Motor neuron (in vitro differentiated cells): ENCODE data around the gene KIAA1143. TPM values are rescaled to one million over a fixed set of nuclear protein-coding genes. Genes with fewer than 3 reads are reported as not detected.

Experiments used
- ATAC-seq, 8 experiments: fragments of 200-7000 bp; cut with Tn5 transposase; replicated peaks in 6 of 8; 2 replicates each; pipeline ENCODE4 v1.8.0; 2021; ENCODE audit warnings: mild to moderate bottlenecking in 8 of 8, moderate library complexity in 8 of 8
- H3K27ac ChIP-seq, 2 donors: fragments of 250-450 bp; sonication (Bioruptor Pico); 2 replicates each; pipeline ENCODE4 v1.9.0; 2021; ENCODE audit warnings: antibody characterized with exemption in 2 of 2, mild to moderate bottlenecking in 2 of 2, moderate library complexity in 1 of 2
- H3K4me1 ChIP-seq, 2 donors: fragments of 250-450 bp; sonication (Bioruptor Pico); replicated peaks in 1 of 2; 2 replicates each; pipeline ENCODE4 v1.6.1; 2021; ENCODE audit warnings: antibody characterized with exemption in 2 of 2, mild to moderate bottlenecking in 2 of 2, moderate library complexity in 1 of 2
- H3K4me3 ChIP-seq, 5 donors: fragments of 250-450 bp; sonication (Bioruptor Pico); 2 replicates each; pipeline ENCODE4 v1.9.0; 2021; ENCODE audit warnings: antibody characterized with exemption in 5 of 5, mild to moderate bottlenecking in 5 of 5, moderate library complexity in 4 of 5
- WGBS, 10 experiments: fragments of 450-650 bp; shearing (Covaris generic); methylation state at CpG; one replicate each; pipeline ENCODE4 v1.0.0; 2022; 5-methylcytosine and 5-hydroxymethylcytosine counted together
- in situ Hi-C, 9 experiments: fragments of 400-800 bp; cut with MboI; loops; one replicate each; pipeline ENCODE4 v1.15.0; 2021; ENCODE audit warnings: low sequenced_read_pairs in 9 of 9, low pct_unique_long_range_greater_than_20kb in 2 of 9; ENCODE audit not compliant: unreplicated experiment in 9 of 9
- total RNA-seq, 8 experiments: library from RNA; unstranded; fragments of 300-600 nt; gene quantifications; 2 replicates each; pipeline versions ENCODE4 v1.2.3 to v1.2.4, GENCODE V29; 2022

Gene KIAA1143
- total RNA-seq = 10 to 100 TPM; 20.9 to 31.6 (median 25.9) TPM

GRCh38 chr3:44761424-44762169, at the start of gene KIAA1143, which contains the start of gene KIF15:
Gene KIAA1143, minus strand, starts transcription at chr3:44761619. Its CDS starts 17 bp downstream, at chr3:44761602.
Gene KIF15, plus strand, starts transcription at chr3:44761794. Its CDS starts 72 bp downstream, at chr3:44761866.
- 0 to 3% (median 0%) methylated on average over 1 to 16 of the region's 64 CpGs; no CpG with 5 or more reads in 2 of the 10 experiments for WGBS, 10 experiments
- peaks cover 0 to 10% of the 10 kb centered on the region in 2 donors for H3K4me1 ChIP-seq
- in situ Hi-C loops = no loop called here

GRCh38 chr3:44805960-44806359, 44.5 kb upstream of the KIAA1143 start:
- Histone ChIP-seq H3K4me3 (no peak overlapping the region), H3K27ac (no peak overlapping the region), H3K4me1 (no peaks in the 10 kb centered on the region)
- no peak for ATAC-seq
- in situ Hi-C loops = no loop called here
- 80 to 100% (median 98%) methylated on average over 1 to 2 of the region's 2 CpGs; no CpG with 5 or more reads in 4 of the 10 experiments for WGBS, 10 experiments

More at GRCh38 chr3:44761424-44762169, at the start of gene KIAA1143, which contains the start of gene KIF15:
- ATAC-seq = peak; percentile 91 to 99 (median 98)
- peak within 1 kb of the TSS; percentile 69 to 83 for H3K27ac ChIP-seq
- peak within 1 kb of the TSS; percentile 62 to 96 (median 70) for H3K4me3 ChIP-seq

DNA sequence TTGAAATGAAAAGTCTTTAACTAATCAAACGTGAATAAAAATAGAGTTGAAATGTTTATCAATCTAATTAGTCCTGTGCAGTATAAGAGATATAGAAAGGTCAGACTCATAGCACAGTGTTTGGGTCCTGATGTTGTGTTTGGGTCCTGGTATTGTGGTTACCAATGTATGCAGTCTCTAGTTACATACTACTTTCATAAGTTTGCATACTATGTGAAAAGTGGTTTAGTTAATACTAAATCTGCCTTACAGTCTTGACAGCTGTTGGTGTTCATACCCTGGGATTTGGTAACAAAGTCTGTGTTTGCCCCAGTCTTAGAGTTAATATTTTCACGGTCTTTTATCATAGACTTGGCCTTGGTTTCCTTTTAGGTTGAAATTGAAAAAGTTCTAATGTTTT, 41.9 kb upstream of the KIAA1143 start:
- in situ Hi-C loops = no loop called here

DNA sequence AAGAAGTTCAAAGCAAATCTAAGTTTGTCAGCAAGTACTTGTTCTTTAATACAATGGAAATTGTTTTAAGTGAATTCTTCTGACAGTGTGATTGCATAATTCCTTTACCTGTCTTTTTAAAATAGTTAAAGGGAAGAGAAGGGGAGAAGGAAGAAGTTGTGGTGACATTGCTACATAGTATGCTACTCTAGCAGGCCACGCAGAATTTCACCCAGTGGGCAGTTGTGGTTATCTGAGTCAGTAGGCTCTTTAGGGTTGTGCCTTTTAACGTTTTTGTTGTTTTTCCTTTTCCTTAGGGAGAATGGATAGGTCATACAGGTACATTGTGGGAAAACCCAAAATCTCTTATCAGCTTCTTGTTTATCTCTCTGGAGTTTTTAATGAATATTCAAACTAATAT, 40.6 kb upstream of the KIAA1143 start:
- H3K4me1 ChIP-seq = no peaks in the 10 kb centered on the region
- WGBS, 10 experiments = 54 to 100% (median 92%) methylated on average over 1 to 2 of the region's 2 CpGs; no CpG with 5 or more reads in 3 of the 10 experiments
- no peak for ATAC-seq
- H3K4me3 ChIP-seq = no peak overlapping the region
- H3K27ac ChIP-seq = no peak overlapping the region
- in situ Hi-C loops = no loop called here

More for the DNA sequence above, 41.9 kb upstream of the KIAA1143 start:
- WGBS, 10 experiments = 67 to 100% (median 90%) methylated on average over 1 to 2 of the region's 2 CpGs
- Histone ChIP-seq H3K27ac (no peak overlapping the region), H3K4me3 (no peak overlapping the region), H3K4me1 (no peaks in the 10 kb centered on the region)
- ATAC-seq = no peak

DNA sequence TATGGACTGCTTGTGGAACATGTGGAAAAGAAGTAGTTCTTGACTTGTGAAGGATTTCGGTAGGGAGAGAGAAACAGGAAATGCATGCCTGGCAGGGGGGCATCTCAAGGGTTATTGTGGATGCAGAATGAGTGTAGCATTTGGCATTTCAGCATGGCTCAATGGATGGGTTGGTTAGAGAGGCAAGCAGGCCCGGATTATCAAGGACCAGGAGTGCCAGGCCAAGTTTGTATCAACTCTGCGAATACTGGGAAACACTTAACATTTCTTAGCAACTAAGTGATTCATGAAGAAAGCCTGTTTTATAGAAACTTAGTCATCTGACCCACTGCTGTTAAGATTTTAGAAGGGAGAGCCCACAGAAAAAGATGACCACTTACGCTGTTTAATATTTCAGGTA, 33.8 kb upstream of the KIAA1143 start:
- WGBS, 10 experiments = 67 to 100% (median 95%) methylated on average over 1 to 4 of the region's 4 CpGs; no CpG with 5 or more reads in 2 of the 10 experiments
- no peak overlapping the region for H3K4me3 ChIP-seq
- no peak overlapping the region for H3K27ac ChIP-seq
- ATAC-seq = no peak
- in situ Hi-C loops = no loop called here
- no peaks in the 10 kb centered on the region for H3K4me1 ChIP-seq

DNA sequence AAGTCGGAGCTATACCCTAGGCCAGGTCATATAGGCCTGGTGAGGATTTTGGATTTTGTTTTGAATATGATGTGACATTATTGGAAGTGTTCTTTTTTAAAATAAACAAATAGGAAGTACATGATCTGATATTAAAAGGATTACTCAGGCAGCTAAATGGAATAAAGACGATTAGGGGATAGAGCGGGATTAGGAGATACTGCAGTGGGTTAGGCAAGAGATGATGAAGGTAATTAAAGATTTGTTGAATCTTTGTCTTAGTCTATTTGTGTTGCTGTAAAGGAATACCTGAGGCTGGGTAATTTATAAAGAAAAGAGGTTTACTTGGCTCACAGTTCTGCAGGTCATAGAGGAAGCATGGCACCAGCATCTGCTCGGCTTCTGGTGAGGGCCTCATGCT, 21.5 kb upstream of the KIAA1143 start:
- Histone ChIP-seq H3K27ac (no peak overlapping the region), H3K4me1 (no peaks in the 10 kb centered on the region), H3K4me3 (no peak overlapping the region)
- in situ Hi-C loops = no loop called here
- WGBS, 10 experiments = 80 to 100% (median 95%) methylated on average over 1 to 4 of the region's 4 CpGs; no CpG with 5 or more reads in 2 of the 10 experiments
- ATAC-seq = no peak

- WGBS, 10 experiments = 83 to 100% (median 100%) methylated on average over 1 of the region's 1 CpG; no CpG with 5 or more reads in 2 of the 10 experiments
- Histone ChIP-seq H3K4me1 (no peaks in the 10 kb centered on the region), H3K27ac (no peak overlapping the region), H3K4me3 (no peak overlapping the region)
- in situ Hi-C loops = no loop called here
- no peak for ATAC-seq
Observed at GRCh38 chr3:44772099-44772442, 10.7 kb upstream of the KIAA1143 start.

DNA sequence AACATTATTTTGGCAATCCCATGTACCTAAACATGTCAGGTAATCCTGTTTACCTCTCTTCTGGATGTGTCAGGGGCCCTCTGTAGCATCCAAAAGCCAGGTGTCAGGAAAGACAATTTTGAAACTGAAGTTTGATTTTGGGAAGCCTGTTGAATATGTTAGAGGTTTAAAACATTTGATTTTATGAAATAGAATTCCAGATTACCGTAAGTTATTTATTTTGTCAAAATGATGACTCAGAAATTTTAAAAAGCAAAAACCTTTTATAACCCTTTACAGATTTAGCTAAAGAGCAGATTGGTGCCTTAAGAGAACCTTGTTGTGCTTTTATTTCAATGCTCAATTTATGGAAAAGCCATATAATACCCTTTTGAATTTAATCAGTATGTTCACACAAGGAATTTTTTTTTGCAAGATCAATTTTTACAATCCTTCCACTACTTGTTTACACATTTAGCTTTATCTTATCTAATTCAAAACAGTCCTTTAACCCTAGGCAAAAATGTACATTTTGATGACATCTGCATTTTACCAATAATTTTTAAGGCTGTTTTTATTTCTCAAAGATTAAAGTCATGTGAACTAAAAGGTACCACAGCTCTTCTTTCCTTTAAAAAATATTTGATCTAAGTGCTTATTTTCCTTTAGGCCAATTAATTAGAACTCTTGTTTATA, 10.1 kb upstream of the KIAA1143 start:
- no peak for ATAC-seq
- 57 to 100% (median 100%) methylated on average over 1 of the region's 1 CpG; no CpG with 5 or more reads in 1 of the 10 experiments for WGBS, 10 experiments
- in situ Hi-C loops = no loop called here

DNA sequence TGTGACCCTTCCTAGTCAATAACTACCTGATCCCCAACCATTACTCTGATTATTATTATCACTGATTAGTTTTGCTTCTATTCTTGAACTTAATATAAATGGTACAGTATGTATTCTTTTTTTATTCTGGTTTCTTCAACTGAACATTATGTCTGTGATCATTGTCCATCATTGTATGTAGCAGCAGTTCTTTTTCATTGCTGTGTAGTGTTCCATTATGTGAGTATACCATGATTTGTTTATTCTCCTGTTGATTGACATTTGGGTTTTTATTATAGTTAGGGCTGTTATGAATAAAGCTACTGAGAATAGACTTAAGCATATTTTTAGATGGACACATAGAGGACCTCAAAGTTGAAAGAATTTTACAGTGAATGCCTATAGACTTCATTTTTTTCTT, 2.8 kb upstream of the KIAA1143 start:
- no peak overlapping the region for H3K27ac ChIP-seq
- ATAC-seq = no peak
- H3K4me3 ChIP-seq = no peak overlapping the region
- in situ Hi-C loops = no loop called here
- H3K4me1 ChIP-seq = peaks cover 0 to 10% of the 10 kb centered on the region in 2 donors

More for the DNA sequence above, 10.1 kb upstream of the KIAA1143 start:
- Histone ChIP-seq H3K4me1 (no peaks in the 10 kb centered on the region), H3K27ac (no peak overlapping the region), H3K4me3 (no peak overlapping the region)

DNA sequence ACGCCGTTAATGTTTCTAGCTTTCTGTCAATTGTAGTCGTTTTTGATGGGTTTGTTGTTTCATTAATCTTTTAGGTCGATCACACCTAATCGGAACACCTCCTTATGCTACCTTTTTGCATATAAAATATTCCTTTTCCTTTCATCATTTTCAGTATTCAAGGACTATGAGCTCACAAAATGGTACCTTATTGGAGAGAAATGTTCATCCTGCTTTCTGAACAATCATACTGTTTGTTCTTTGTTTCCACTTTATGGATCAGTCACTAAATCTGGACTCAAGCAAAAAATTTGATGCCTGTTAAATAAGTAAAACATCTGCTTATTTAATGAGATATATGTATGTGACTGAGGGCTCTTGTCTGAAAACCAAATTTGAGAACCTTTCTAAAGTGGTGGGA, 1.3 kb upstream of the KIAA1143 start:
- no peak overlapping the region for H3K27ac ChIP-seq
- no peak for ATAC-seq
- 4 to 50% (median 13%) methylated on average over 2 to 5 of the region's 5 CpGs for whole genome bisulfite sequencing, 10 experiments

DNA sequence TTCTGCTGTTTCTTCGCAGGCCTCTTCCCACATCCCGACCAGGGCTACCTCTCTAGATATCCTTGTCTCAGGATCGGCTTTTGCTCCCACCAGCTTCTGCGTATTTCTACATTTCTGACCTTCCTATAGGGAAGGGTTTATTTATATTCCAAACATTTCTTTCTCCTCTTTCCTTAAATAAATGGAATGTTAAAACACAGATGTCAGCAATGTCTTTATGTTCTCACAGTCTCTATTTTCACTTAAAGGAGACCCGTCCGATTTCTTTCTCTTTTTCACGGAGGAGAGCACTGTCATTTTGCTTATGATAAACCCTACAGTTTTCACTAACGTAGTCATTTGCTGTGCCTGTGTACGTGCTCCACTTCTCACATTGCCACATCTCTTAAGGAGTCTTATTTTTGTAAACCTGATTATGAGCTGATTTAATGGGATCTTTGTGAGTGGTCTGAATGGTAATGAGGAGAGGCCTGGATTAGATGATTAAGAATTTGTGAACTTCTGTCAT, 805 bp upstream of the KIAA1143 start:
- Histone ChIP-seq H3K4me3 (peak overlapping the region; percentile 62 to 96 (median 70)), H3K4me1 (peaks cover 0 to 10% of the 10 kb centered on the region in 2 donors), H3K27ac (peak overlapping the region in 1 of 2 donors; percentile 49)
- no peak for ATAC-seq
- WGBS, 10 experiments = 0 to 4% (median 3%) methylated on average over 5 to 9 of the region's 9 CpGs; no CpG with 5 or more reads in 1 of the 10 experiments
- in situ Hi-C loops = no loop called here

More for the DNA sequence above, 1.3 kb upstream of the KIAA1143 start:
- in situ Hi-C loops = no loop called here
- Histone ChIP-seq H3K4me1 (peaks cover 0 to 10% of the 10 kb centered on the region in 2 donors), H3K4me3 (peak overlapping the region in 4 of 5 donors; percentile 62 to 96 (median 75))

DNA sequence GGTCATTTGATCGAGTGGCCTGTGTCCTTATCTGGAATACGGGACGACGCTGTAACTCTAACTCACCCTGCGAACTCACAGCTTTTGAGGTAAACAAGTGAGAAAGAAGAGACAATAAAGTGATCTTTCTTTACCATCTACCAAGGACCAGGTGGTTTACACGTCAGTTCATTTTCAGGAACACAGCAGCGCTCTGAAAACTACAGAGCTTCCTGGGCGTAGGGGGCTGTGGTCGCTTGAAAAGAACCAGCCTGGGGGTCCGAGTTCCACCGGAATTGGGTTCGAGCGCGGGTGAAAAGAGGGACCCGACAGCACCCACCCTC, 357 bp downstream of the KIAA1143 start:
- in situ Hi-C loops = no loop called here
- ATAC-seq = peak in 2 of 8 experiments; percentile 13 to 26
- H3K4me3 ChIP-seq = peak overlapping the region; percentile 62 to 96 (median 70)
- WGBS, 10 experiments = 0 to 9% (median 1%) methylated on average over 1 to 13 of the region's 15 CpGs; no CpG with 5 or more reads in 4 of the 10 experiments
- peak overlapping the region; percentile 69 to 83 for H3K27ac ChIP-seq
- peaks cover 0 to 10% of the 10 kb centered on the region in 2 donors for H3K4me1 ChIP-seq

DNA sequence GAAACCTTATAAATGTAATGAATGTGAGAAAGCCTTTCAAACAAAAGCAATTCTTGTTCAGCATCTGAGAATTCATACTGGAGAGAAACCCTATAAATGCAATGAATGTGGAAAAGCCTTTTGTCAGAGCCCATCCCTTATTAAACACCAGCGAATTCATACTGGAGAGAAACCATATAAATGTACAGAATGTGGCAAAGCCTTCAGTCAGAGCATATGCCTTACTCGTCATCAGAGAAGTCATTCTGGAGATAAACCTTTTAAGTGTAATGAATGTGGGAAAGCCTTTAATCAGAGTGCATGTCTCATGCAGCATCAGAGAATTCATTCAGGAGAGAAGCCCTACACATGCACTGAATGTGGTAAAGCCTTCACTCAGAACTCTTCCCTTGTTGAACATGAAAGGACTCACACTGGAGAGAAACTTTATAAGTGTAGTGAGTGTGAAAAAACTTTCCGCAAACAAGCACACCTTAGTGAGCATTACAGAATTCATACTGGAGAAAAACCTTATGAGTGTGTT, 26.7 kb downstream of the KIAA1143 start:
- in situ Hi-C loops = no loop called here
- 50 to 100% (median 93%) methylated on average over 1 to 3 of the region's 3 CpGs; no CpG with 5 or more reads in 1 of the 10 experiments for WGBS, 10 experiments
- H3K4me1 ChIP-seq = no peaks in the 10 kb centered on the region
- ATAC-seq = no peak
- no peak overlapping the region for H3K4me3 ChIP-seq
- H3K27ac ChIP-seq = no peak overlapping the region
